HG03521 (cell line): ENCODE measurements around the gene CPSF4.

ENCODE experiments used
- ATAC-seq: cut with Tn5 transposase; IDR thresholded peaks from one replicate; pipeline ENCODE4 v1.9.1; 2021; ENCODE audit warnings: mild to moderate bottlenecking, moderate library complexity; ENCODE audit not compliant: unreplicated experiment

The CPSF4 gene

DNA sequence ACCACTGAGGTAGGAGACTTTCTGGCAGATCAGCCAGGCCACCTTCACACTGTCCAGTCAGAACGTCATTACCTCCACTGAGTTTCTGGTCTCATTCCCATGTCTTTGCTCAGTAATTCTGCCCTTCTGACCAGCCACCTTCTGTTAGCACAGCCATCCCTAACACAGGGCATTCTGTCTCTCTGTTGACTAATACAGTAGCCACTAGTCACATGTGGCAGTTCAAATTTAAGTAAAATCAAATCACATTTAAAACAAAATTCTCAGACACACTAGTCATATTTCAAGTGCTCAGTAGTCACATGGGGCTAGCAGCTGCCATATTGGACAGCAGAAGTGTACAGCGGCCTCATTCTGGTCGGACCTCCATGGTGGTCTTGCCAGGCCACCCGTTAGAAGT, 7.4 kb downstream of the CPSF4 start:
- ATAC-seq, result no peak

DNA sequence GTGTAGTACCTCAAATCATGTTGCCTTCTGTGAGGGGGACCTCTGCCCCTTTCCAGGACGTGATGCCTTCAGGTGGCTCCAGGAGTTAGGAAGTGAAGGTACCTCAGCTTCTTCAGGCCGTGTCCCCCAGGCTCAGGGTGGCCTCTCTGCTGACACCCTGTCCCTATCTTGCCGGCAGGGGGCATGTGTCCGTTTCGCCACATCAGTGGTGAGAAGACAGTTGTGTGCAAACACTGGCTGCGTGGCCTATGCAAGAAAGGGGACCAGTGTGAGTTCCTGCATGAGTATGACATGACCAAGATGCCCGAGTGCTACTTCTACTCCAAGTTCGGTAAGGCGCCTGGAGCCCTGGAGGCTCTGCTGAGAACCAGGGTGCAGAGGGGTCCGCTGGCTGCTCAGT, 9.2 kb downstream of the CPSF4 start:
- ATAC-seq, result no peak

DNA sequence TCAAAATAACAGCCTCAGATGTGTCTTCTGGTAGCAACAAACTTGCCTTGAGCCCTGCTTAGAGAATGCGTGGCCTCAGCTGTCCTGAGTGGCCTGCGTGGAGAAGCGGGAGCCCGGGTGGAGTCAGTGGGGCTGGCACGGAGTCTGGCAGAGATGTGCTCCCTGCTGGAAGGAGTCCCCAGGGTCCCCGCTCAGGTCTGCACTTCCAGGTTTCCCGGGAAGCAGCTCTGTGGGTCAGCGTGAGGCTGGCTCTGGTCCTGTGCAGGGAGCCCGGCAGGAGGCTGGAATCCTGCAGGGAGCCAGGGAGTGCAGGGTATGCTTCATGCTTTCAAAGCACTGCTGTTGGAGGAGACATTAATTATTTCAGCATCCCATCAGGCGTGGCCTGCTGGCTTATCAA, 10.1 kb downstream of the CPSF4 start:
- no peak for ATAC-seq

DNA sequence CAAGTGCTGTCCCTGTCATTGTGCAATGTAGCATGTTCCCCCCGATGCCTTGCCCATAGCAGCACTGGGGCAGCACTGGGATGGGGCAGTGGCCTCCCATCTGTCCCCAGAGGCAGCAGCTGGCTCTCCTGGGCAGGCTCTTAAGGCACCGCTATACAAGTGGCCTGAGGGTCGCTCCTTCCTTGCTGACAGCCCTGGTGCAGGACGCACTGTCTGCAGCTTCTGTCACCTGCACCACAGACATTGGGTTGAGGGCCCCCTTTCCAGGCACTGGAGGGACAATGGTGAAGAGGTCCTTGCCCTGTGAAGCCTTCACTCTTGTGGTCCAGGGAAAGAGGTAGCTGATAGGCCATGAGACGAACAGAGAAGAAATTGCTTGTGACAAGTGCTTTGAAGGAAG, 10.6 kb downstream of the CPSF4 start:
- no peak for ATAC-seq

DNA sequence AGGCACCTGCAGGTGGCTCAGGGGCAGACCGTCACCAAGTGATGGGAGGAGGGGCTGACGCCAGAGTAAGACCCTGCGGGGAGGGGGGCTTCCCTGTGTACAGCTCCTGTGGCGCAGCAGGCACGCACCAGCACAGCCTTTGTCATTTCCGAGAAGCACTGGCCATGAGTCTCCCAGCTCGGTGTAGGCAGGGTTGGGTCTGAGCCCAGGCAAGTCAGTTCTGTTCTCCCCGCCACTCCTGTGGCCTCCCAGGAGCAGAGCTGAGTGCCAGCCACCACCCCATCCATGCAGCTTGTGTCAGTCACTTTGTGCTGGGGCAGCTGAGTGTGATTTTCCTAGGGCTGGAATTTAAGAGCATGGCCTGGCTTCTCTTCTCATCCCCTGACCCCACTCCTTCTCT, 13.2 kb downstream of the CPSF4 start:
- no peak for ATAC-seq

DNA sequence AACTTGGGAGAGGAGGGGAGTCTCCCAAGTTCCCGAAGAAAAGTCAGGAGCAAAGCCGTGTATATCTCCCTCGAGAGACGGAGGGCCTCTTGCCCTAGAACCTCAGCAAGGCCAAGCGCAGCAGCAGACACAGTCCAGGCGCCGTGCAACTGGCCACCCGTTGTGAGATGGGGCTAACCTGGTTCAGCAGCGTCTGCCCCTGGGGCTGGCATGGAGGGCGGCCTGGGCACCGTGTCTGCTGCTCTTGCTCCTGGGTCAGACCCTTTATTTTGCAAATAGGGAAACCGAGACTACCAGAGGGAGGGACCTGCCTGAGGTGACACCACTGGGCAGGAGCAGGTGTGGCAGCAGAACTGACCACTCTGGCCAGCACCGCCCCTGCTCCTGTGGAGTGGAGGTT, 13.8 kb downstream of the CPSF4 start:
- no peak for ATAC-seq

DNA sequence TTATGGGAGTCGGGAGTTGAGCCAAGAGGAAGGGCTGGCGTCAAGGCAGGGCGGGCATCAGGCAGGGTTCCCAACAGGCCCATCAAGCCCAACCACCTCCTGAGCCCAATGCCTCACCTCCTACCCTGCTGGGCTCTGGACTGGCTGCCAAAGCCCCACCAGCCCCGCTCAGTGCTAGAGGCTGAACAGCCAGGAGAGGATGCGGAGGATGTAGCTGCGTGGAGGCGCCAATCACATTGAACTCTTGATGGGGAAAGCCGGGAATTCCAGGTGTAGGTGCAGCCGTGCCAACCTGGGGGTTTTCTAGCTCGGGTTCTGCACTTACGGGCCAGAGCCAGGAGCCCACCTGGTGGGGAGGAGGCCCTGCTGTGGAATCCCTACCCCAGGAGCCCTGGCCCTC, 14.4 kb downstream of the CPSF4 start:
- no peak for ATAC-seq

DNA sequence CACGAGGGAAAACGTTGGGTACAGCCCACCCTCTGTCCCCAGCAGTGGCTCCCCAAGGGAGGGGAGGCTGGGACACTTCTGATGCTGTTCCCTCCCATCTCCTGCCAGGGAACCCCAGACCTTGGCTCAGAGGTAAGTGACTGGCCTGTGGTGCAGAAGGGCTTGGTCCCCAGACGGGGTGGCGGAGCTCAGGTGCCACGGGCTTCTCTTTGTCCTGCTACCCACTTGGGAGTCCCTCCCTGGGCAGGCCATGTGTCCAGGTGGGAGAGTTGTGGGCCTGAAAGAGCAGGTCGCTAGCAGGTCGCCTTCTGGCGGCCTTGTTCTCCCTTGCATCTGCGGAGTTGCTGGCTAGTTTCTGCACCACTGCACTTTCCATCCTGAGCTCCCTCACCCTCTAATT, 17.1 kb downstream of the CPSF4 start:
- ATAC-seq, result no peak

DNA sequence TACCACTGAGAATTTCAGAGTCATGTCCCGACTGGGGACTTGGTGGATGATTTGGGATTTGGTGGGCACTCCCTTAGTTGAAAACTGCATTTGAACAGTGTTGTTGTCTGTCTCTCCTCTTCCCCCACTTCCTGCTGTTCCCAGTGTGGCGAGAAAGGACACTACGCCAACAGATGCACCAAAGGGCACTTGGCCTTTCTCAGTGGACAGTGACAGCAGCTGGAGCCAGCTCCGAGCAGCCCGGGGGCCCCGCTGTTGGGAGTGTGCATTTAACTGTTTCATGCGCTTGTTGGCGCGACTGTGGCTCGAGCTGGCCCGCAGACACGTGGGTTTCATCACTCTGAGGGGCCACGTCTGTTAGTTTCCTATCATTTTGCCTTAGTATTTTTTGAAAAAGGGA, 17.5 kb downstream of the CPSF4 start:
- no peak for ATAC-seq

DNA sequence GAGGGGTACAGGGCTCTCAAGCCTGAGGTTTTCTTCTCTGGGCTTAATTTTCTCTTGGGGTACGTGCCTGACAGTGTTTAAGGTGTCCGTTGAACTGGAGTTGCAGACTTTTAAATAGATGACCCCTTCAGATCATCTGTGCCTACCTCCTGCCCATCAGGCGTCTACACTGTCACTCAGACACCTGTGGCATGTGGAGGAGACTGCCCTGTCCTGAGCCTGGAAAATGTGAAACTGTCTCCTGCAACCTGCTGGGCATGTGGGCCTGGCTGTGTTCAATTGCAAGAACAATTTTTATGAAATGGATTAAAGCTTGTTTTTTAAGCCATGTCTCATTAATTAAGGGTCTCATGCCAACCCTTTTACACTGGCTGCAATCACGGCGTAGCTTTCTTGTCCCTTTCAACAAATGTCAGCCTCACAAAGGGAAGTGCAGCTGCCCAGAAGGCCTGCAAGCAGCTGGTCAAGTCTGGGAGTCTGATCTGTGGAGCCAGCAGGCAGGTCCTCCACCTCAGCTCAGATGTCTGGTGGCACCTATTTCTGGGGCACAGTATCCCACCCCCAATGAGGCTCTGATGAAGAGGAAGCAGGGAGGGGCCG, 18.4 kb downstream of the CPSF4 start:
- ATAC-seq, result no peak

DNA sequence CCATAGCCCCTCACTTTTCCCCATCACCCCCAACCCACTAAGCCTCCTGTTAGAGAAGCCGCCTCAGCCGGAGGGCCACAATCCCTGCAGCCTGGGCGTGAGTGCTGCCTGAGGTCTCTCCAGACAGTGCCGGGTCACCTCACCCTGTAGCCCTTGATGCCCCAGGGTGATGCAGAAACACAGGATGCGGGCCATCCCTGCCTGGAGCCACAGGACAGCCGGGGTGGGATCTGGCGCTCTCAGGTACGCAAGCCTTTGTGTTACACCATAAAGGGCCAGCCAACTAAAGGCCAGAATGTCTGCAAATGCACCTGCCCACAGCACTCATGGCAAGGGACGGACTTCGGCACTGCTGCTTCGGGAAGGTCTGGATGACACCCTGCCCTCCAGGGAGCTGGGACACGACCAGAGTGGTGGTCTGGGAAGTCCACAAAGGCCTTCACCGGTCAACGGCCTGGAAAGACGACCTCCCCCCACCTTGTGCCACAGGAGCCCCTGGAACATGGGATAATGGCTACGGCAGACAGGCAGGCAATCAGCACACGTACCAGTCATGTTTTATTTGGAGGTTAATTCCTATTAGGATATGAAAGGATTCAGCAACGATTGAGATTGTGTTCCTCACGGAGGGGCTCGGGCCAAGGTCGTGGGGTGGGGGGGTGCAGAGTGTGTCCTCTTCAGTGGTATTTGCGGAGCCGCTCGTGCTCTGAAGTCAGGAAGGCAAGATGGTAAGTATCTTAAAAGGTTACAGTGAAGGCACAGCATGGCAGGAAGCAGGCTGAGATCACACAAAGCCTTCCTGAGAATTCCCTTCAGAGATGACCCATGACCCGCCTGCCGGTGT, 19.1 kb downstream of the CPSF4 start:
- ATAC-seq, result no peak

DNA sequence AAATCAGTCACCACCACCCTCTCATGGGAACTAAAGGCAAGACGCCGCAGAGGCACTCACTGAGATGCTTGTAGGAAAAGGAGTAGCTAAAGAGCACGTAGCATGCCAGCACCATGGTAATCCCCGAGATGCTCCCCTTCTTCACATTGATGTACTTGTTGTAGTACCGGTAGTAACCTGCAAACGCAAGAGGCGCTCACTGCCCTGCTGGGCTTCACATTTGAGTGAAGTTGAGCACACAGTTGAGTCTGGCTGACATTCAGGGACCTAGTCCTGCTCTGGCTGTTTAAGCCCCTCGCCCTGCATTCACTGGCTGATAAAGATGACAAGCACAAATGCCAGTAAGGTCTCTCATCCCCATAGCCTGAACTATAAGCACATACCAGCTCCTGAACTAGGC, 20.3 kb downstream of the CPSF4 start:
- no peak for ATAC-seq

DNA sequence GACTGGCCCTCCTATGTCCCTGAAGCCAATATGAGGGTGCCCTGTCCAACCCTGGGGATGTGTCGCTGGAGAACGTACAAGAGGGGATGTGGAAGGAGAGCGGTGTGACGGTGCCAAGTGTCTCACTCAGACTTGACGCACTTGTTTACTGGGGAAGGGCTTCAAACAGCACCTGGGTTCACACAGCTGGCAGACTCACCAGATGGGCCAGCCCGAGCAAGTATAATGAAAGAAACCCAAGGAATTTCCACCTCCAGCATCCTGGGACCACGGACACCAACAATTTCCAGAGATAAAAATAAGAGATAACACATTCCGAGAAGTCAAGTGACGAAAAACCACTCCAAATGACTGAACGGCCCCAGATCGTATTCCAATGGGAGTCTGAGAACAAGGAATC, 21.9 kb downstream of the CPSF4 start:
- ATAC-seq, result no peak

DNA sequence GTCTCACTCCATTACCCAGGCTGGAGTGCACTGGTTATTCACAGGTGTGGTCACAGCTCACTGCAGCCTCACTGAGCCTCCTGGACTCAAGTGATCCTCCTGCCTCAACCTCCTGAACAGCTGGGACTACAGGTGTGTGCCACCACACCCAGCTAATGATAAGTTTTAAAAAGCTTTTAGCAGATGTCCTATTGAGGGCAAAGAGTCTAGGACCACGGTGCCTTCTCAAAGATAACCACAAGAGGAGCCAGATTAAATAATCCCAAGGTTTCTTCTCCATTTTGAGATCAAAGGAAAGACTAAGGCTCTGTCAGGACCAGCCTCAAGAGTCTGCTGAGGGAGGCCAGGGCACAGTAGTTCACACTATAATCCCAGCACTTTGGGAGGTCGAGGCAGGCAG, 22.5 kb downstream of the CPSF4 start:
- no peak for ATAC-seq

DNA sequence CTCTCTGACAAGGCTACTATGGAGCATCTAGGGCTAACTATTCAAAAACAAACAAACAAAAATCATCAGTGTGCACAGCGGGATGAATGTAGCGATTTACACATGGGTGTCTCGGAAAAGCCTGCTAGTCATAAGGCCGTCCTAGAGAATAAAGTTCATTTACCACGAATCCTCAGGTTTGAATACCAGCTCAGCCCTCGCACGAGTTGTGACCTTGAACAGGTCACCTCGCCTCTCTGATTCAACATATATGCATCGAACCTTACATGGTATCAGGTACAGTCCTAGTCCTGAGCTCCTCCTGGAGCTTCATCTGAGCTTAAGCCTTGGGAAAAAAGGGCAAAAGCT, 26.7 kb downstream of the CPSF4 start:
- ATAC-seq, result no peak

DNA sequence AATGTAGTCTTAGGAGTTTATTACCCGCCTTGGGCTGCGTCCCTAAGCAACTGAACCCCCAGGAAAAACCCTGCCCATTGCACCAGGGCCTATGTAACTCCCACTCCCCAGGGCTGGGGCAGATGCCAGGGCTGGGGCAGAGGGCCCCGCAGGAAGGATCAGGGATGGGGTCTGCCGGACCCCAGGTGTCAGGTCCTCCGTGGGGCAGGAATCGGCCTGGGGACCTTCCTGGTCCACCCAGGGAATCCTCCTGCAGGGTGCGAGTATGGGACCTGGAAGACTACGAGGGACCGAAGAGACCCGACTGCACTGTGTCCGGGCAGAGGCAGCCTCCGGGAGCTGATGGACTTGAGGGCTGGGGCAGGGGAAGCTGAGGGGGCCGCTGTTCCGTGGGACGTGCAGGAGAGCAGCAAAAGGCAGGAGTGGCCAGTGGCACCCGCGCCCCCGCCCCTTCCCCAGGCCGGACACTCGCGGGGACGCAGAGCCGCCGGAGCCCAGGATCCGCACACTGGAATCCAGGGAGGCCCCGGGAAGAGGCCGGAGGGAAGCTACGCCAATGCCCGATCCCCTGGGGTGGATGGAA, 29.7 kb downstream of the CPSF4 start:
- ATAC-seq, result no peak

DNA sequence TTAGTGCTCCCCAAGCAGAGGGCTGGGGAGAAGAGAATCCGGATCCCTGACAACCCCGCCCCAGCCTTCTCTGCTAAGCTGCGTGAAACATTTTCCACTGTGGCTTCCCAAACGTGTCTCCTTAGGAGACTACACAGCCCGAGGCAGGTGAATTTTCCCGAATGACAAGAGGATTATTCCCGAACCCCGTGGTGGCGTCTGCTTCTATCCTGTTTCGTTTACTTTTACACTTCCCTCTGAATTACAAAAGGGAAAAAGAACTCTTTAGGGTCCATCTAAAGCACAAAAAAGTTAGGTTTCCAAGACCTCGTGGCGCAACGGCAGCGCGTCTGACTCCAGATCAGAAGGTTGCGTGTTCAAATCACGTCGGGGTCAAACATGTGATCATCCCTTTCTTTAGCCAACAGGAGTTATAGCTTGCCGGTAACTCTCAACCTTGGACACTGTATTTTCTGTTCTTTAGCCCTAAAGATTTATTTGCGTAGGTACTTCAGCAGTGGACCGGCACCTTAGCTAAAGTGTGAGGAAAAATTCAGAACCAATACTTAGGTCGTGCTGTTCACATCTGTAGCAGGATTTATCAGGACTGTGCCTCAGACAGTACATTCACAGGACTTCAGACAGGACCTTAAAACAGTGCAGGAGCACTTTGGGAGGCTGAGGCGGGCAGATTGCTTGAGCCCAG, 30.8 kb downstream of the CPSF4 start:
- ATAC-seq, result no peak

DNA sequence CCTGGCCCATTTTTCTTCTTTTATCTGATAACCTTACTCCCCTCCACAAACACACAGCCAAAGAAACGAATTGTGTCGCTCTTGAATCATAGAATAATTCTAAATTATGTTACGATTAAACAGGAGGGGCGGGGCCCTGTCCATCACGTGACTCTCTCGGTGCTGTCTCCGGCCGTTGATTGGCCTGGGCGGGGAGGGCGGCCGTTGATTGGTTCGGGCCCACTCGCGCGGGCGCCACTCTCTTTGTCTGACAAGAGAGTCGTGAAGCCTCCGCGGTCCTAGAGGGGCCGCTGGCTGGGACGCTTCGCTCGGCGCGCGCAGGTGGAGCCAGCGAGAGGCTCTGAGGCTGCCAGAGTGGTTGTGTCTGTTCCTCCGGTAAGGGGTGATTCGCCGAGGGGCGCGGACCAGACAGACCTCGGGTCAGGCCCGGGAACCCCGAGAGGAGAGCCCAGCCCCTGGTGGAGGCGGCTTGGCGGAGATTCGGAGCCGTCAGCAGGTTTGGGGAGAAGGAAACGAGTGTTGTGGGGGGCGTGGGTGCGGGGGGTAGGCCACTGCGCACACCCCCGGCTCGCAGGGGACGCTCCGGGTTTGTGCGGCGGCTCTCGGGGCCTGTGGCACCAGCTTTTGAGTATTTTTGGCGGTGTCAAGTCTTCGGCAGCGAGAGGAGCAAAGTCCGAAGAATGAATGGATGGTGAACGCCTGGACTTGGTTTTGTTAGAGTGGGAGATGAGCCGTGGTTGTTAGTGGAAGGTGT, 34.0 kb downstream of the CPSF4 start, which contains the start of gene ZNF789:
ZNF789 (plus strand) TSS at position 330 of the 754 bp plus-strand sequence. CDS start 3,567 bp downstream, outside the sequence.
- peak; percentile 95 for ATAC-seq

DNA sequence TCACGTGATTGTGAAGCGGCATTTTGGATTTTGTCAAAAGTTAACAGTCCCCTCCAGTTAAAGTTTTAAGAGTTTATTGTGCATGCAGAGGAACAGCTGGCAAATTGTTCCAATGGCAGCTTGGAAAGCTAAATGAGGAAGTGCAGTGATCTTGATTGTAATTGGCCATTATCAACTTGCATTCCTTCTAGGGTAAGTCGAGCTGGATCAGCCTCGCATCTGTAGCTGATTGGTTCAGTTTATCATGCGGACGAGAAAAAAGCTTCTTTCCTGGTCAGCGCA, 34.5 kb downstream of the CPSF4 start:
- ATAC-seq, result no peak

DNA sequence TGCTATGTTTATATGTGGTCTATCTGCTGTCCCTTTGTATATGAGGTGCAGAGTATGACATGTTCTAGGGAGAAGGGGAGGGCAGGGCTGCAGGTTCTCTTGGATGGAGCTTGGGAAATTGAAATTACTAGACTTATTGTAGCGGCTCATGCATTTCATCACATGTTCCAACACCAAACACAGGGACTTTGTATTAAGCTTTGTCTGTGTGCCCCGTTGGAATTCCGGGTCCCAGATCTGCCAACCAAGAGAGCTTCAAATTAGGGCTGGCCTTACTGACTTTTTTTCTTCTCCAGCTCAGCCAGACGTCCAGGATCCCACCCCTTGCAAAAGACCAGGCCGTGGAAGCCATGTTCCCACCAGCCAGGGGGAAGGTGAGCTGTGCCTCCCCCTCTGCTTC, 37.4 kb downstream of the CPSF4 start:
- no peak for ATAC-seq
